GM12873 (cell line): ENCODE data around the gene MVB12B.

Experiments
- CTCF ChIP-seq: IDR thresholded peaks from 2 replicates; pipeline ENCODE4 v1.5.1; 2012; ENCODE audit warnings: low read depth, mild to moderate bottlenecking, moderate library complexity, low read length, control low read depth; ENCODE audit not compliant: insufficient read depth; ENCODE audit errors: missing control alignments

Gene MVB12B

DNA sequence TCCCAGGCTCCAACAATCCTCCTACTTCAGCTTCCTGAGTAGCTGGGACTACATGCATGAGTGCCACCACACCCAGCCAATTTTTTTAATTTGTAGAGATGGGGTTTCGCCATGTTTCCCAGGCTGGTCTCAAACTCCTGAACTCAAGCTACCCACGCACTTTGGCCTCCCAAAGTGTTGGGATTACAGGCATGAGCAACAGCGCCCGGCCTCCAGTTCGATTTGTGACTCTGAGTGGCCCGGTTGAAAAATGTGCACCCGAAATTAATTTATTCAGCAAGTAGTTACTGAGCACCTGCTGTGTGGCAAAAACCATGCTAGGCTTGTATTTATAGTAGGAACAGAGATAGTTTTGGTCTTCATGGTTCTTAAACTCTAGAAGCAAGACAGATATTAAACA is 58.3 kb downstream of the MVB12B start:
- no peak for TF ChIP-seq CTCF

DNA sequence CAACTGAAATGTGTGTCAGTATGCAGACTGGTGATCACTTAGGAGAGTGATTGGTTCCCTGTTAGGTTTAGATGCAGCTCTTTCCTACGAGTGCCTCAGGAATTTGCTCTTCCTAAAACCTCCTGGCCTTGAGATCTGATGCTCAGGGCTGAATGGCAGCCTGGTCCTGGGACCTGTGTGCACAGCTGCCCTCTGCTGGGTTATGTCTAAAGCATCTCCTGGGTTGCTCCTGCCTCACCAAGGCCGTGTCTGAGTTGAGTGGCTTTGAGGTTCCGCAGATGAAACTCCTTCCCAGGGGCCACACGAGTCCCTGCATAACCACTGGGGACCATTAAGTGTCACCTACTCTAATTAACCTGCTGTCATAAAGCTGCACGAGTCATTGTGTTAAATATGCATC is 59.5 kb downstream of the MVB12B start:
- peak; percentile 34 for TF ChIP-seq CTCF

DNA sequence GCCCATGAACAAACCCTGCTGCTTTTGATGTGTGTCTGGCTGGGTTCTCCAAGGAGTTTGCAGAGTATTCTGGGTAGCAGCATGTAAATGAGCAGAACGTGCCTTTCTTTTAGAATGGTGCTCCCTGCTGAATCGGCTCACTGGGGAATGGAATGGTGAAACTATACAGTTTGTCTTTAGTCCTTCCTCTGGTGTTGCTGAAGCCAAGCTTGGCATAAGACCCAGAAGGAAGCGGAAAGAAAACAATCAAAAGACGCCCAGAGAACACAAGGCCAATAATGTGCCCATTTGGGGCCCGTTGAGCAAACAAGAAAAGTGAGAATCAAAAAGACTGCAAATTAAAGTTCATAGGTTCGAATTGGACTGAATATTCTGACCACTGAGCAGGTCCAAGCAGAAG is 60.1 kb downstream of the MVB12B start:
- TF ChIP-seq CTCF, result no peak

GRCh38 chr9:126388964-126389708 is 62.5 kb downstream of the MVB12B start:
- TF ChIP-seq CTCF, result no peak

GRCh38 chr9:126389992-126390391 is 63.4 kb downstream of the MVB12B start:
- no peak for TF ChIP-seq CTCF

DNA sequence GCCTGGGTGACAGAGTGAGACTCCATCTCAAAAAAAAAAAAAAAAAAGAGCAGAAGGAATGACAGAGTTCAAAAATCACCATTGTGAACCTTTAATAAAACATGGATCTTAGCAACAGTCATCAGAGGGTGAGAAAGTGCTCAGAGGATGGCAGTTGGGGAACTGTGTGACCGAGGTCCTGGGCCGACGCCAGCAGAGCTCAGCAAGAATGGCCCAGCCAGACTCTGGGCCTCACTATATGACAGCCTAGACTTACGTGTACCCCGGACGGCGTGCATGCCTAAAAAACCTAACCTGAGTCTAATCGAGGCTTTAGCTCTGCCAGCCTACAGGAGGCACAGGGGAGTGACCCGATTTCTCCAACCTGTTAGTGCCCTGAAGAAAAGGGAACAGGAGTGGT is 64.3 kb downstream of the MVB12B start:
- TF ChIP-seq CTCF, result no peak

- no peak for TF ChIP-seq CTCF
These were observed 65.4 kb downstream of the MVB12B start for GRCh38 chr9:126391713-126392661.
